B cell (primary cell): ENCODE results near the gene PPARD. TPM values are rescaled to one million over a fixed set of nuclear protein-coding genes. Genes with fewer than 3 reads are reported as not detected.

Source experiments
- ATAC-seq: fragments of 200-7000 bp; cut with Tn5 transposase; one replicate; pipeline ENCODE4 v1.10.0; 2021; ENCODE audit warnings: low read depth, mild to moderate bottlenecking, moderate number of reproducible peaks, moderate library complexity
- CTCF ChIA-PET: fragments of 350-600 bp; sonication (Branson Sonifier 250); formaldehyde crosslinking; loops from one replicate; lab custom pipeline; 2021; ENCODE audit warnings: antibody characterized with exemption, inconsistent platforms; lab: Charles Lee
- POLR2A ChIA-PET: fragments of 350-600 bp; sonication (Branson Sonifier 250); formaldehyde crosslinking; loops from one replicate; lab custom pipeline; 2021; ENCODE audit warnings: antibody characterized with exemption; lab: Charles Lee
- DNase-seq: peaks from one replicate; pipeline ENCODE4 v3.0.0; 2013
- H2AFZ ChIP-seq: 2 replicates; pipeline ENCODE4 v1.6.1; 2012; ENCODE audit warnings: mild to moderate bottlenecking, low read depth, low read length; ENCODE audit not compliant: insufficient read depth, poor library complexity, severe bottlenecking
- H3K27ac ChIP-seq, 2 donors: 1 replicate in 1 of 2; 2 replicates in 1 of 2; pipeline ENCODE4 v1.5.1; 2012 to 2013; ENCODE audit warnings: low read length in 2 of 2, mild to moderate bottlenecking in 2 of 2, moderate library complexity in 1 of 2
- H3K27me3 ChIP-seq, 4 experiments: fragments of 200-600 bp in 1 of 4; sonication (generic) in 1 of 4; replicated peaks in 1 of 4; 1 replicate in 2 of 4; 2 replicates in 2 of 4; pipeline versions ENCODE4 v1.6.1 to v1.7.0; 2013 to 2016; ENCODE audit warnings: low read length in 3 of 4, mild to moderate bottlenecking in 2 of 4, mixed read lengths in 1 of 4, moderate library complexity in 1 of 4; ENCODE audit not compliant: insufficient read depth in 4 of 4, control insufficient read depth in 3 of 4; ENCODE audit errors: control extremely low read depth in 1 of 4
- H3K36me3 ChIP-seq, 2 experiments: replicated peaks in 1 of 2; 1 replicate in 1 of 2; 2 replicates in 1 of 2; pipeline versions ENCODE4 v1.6.1 to v1.7.1; 2013; ENCODE audit warnings: low read length in 1 of 2; ENCODE audit not compliant: insufficient read depth in 2 of 2, control insufficient read depth in 1 of 2; ENCODE audit errors: control extremely low read depth in 1 of 2, extremely low read depth in 1 of 2
- H3K4me1 ChIP-seq, 2 donors: fragments of 200-600 bp in 1 of 2; sonication (generic) in 1 of 2; 1 replicate in 1 of 2; 2 replicates in 1 of 2; pipeline versions ENCODE4 v1.5.1 to v1.6.1; 2013 to 2017; ENCODE audit warnings: low read length in 2 of 2; ENCODE audit not compliant: control insufficient read depth in 2 of 2, insufficient read depth in 2 of 2
- H3K4me2 ChIP-seq: replicated peaks from 2 replicates; pipeline ENCODE3; 2012; ENCODE audit warnings: mild to moderate bottlenecking, low read depth, low read length; ENCODE audit not compliant: poor library complexity, severe bottlenecking
- H3K4me3 ChIP-seq, 5 experiments: fragments of 200-600 bp in 1 of 5; sonication (generic) in 1 of 5; 1 replicate in 3 of 5; 2 replicates in 2 of 5; pipeline versions ENCODE4 v1.5.1 to v1.7.0; 2011 to 2016; ENCODE audit warnings: low read length in 4 of 5, mild to moderate bottlenecking in 4 of 5, low read depth in 2 of 5, control low read depth in 1 of 5, moderate library complexity in 1 of 5; ENCODE audit not compliant: insufficient read depth in 1 of 5; ENCODE audit errors: control extremely low read depth in 1 of 5, extremely low read depth in 1 of 5
- H3K79me2 ChIP-seq: fragments of 200-600 bp; sonication (generic); one replicate; pipeline ENCODE4 v1.6.0; 2016; ENCODE audit warnings: low read length; ENCODE audit not compliant: control insufficient read depth, insufficient read depth
- H3K9ac ChIP-seq: fragments of 200-600 bp; sonication (generic); 2 replicates; pipeline ENCODE4 v1.6.1; 2017; ENCODE audit warnings: mild to moderate bottlenecking, low read length, moderate library complexity
- H3K9me3 ChIP-seq, 3 donors: one replicate each; pipeline versions ENCODE4 v1.6.1 to v1.7.1; 2013; ENCODE audit warnings: low read length in 2 of 3; ENCODE audit not compliant: control insufficient read depth in 2 of 3, insufficient read depth in 1 of 3; ENCODE audit errors: control extremely low read depth in 1 of 3
- H4K20me1 ChIP-seq: 2 replicates; pipeline ENCODE4 v1.6.0; 2012; ENCODE audit warnings: mild to moderate bottlenecking, low read length; ENCODE audit not compliant: insufficient read depth, control insufficient read depth, poor library complexity, severe bottlenecking
- H3K27ac Mint-ChIP-seq: one replicate; pipeline ENCODE4 v1.8.0; 2021; ENCODE audit warnings: mixed read lengths
- H3K27me3 Mint-ChIP-seq: one replicate; pipeline ENCODE4 v1.8.0; 2021; ENCODE audit warnings: mixed read lengths
- H3K4me1 Mint-ChIP-seq: one replicate; pipeline ENCODE4 v1.8.0; 2021; ENCODE audit warnings: mixed read lengths
- H3K4me3 Mint-ChIP-seq: one replicate; pipeline ENCODE4 v1.8.0; 2021; ENCODE audit warnings: mixed read lengths
- H3K9me3 Mint-ChIP-seq: one replicate; pipeline ENCODE4 v1.8.0; 2022; ENCODE audit warnings: mixed read lengths; ENCODE audit not compliant: insufficient read depth
- CTCF ChIP-seq: fragments of 200-600 bp; IDR thresholded peaks from one replicate; pipeline ENCODE4 v1.8.0; 2022; ENCODE audit warnings: antibody characterized with exemption, mild to moderate bottlenecking
- EZH2 ChIP-seq: IDR thresholded peaks from 2 replicates; pipeline ENCODE4 v1.6.1; 2012; ENCODE audit warnings: borderline replicate concordance, low read depth, mild to moderate bottlenecking, moderate library complexity, low read length; ENCODE audit not compliant: insufficient read depth, poor library complexity, severe bottlenecking
- WGBS: methylation state at CpG from one replicate; pipeline ENCODE4 v1.1.5; 2013; ENCODE audit warnings: missing lambda C conversion rate; ENCODE audit not compliant: insufficient coverage; 5-methylcytosine and 5-hydroxymethylcytosine counted together
- intact Hi-C: fragments of 100-400 bp; cut with micrococcal nuclease; formaldehyde crosslinking; loops from one replicate; pipeline ENCODE4 v1.10.0; 2022
- polyA plus RNA-seq: library from polyadenylated mRNA; depleted of rRNA; stranded (reverse); fragments of >200 nt; gene quantifications from 2 replicates; pipeline ENCODE4 v1.2.3, GENCODE V29; 2012
- total RNA-seq, 2 donors: library from RNA; stranded (reverse); fragments of 120-200 nt in 1 of 2; gene quantifications; 1 replicate in 1 of 2; 2 replicates in 1 of 2; pipeline versions ENCODE4 v1.2.3 to v1.2.4, GENCODE V29; 2013 to 2022

PPARD gene
- total and polyA plus RNA-seq, 2 donors (not counting 1 experiment from before 2014, with no cell fraction given) = 37.9 to 38.9 TPM

GRCh38 chr6:35362200-35362599 is 19.8 kb downstream of the PPARD start:
- Histone ChIP-seq H3K27me3 (no peaks in the 10 kb centered on the region), H4K20me1 (peaks cover 63% of the 10 kb centered on the region), H3K4me3 (no peak overlapping the region), H3K9ac (no peak overlapping the region), H2AFZ (no peak overlapping the region), H3K4me2 (no peak overlapping the region), H3K36me3 (peaks cover 2 to 17% of the 10 kb centered on the region in 2 experiments), H3K9me3 (no peaks in the 10 kb centered on the region), H3K79me2 (peaks cover 86% of the 10 kb centered on the region), H3K4me1 (peaks cover 6 to 11% of the 10 kb centered on the region in 2 donors), H3K27ac (no peak overlapping the region)
- Mint-ChIP-seq H3K27me3 (no peaks in the 10 kb centered on the region), H3K9me3 (no peaks in the 10 kb centered on the region), H3K4me3 (no peak overlapping the region), H3K4me1 (peaks cover 60% of the 10 kb centered on the region), H3K27ac (no peak overlapping the region)
- intact Hi-C loops = no loop called here
- TF ChIP-seq CTCF (no peak), EZH2 (no peak)
- ChIA-PET POLR2A (no interaction called here), CTCF (interaction anchor here (1.2 kb wide), 1 partner anchor 99 kb away, joined by 3 read pairs; no protein-coding TSS in a partner anchor)
- 100% methylated on average over 1 of the region's 2 CpGs for WGBS
- DNase-seq (no peak), ATAC-seq (no peak)

GRCh38 chr6:35363293-35363750 is 21.0 kb downstream of the PPARD start:
- ChIA-PET POLR2A (interaction anchor here (0.5 to 0.6 kb wide), 2 partner anchors 24 to 64 kb away, joined by 3 to 4 read pairs; no protein-coding TSS in a partner anchor), CTCF (no interaction called here)
- Histone ChIP-seq H3K4me3 (no peak overlapping the region), H3K4me1 (peaks cover 12 to 18% of the 10 kb centered on the region in 2 donors), H3K9me3 (no peaks in the 10 kb centered on the region), H3K36me3 (peaks cover 2 to 24% of the 10 kb centered on the region in 2 experiments), H3K9ac (no peak overlapping the region), H3K27me3 (no peaks in the 10 kb centered on the region), H4K20me1 (peaks cover 61% of the 10 kb centered on the region), H2AFZ (no peak overlapping the region), H3K79me2 (peaks cover 86% of the 10 kb centered on the region), H3K4me2 (no peak overlapping the region), H3K27ac (no peak overlapping the region)
- Mint-ChIP-seq H3K4me1 (peaks cover 66% of the 10 kb centered on the region), H3K4me3 (no peak overlapping the region), H3K27ac (no peak overlapping the region), H3K27me3 (no peaks in the 10 kb centered on the region), H3K9me3 (no peaks in the 10 kb centered on the region)
- TF ChIP-seq EZH2 (no peak), CTCF (no peak)
- DNase-seq (no peak), ATAC-seq (no peak)
- intact Hi-C loops = no loop called here
- 99% methylated on average over 10 of the region's 10 CpGs for WGBS
